Activated CD4-positive, alpha-beta T cell treated with anti-CD3 and anti-CD28 coated beads for 24 hours (primary cell): Measurements from ENCODE around the gene ZC3H7B.

ENCODE experiments used
- DNase-seq, 2 donors: peaks; one replicate each; pipeline ENCODE4 v3.0.0-alpha.2; 2020; ENCODE audit warnings: low read depth in 2 of 2

Gene ZC3H7B

GRCh38 chr22:41327124-41327523 lies 25.8 kb downstream of the ZC3H7B start:
- no peak for DNase-seq

GRCh38 chr22:41330169-41330568 lies 28.8 kb downstream of the ZC3H7B start:
- DNase-seq = no peak

- DNase-seq = no peak
Measured at GRCh38 chr22:41332217-41332939, 31.1 kb downstream of the ZC3H7B start.

- no peak for DNase-seq
Measured at GRCh38 chr22:41333806-41334205, 32.5 kb downstream of the ZC3H7B start.

- no peak for DNase-seq
Measured at GRCh38 chr22:41334215-41334614, 32.9 kb downstream of the ZC3H7B start.

GRCh38 chr22:41334951-41335635 lies 33.8 kb downstream of the ZC3H7B start:
- DNase-seq = no peak

DNA sequence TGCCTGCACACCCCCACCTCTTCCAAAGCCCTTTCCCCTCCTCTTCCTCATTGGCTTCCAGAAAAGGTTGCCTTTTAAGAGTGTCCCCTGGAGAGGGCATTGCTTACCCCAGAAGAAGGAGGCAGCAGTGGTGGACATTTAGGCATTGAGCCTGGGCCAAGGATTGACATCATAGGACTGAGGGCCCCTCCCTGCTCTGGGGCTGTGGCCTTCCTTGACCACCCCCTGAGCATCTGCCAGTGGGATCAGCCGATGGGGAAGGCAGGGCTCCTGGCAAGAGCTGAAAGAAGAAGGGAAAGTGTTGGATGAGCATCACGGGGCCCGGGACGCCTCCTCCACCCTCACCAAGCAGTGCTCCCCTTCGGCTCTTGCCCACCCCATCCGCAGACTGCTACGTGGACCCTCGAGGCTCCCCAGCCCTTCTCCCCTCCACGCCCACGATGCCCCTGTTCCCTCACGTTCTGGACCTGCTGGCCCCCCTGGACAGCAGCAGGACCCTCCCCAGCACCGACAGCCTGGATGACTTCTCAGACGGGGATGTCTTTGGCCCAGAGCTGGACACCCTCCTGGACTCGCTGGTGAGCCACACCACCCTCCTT lies 37.4 kb downstream of the ZC3H7B start:
- no peak for DNase-seq

DNA sequence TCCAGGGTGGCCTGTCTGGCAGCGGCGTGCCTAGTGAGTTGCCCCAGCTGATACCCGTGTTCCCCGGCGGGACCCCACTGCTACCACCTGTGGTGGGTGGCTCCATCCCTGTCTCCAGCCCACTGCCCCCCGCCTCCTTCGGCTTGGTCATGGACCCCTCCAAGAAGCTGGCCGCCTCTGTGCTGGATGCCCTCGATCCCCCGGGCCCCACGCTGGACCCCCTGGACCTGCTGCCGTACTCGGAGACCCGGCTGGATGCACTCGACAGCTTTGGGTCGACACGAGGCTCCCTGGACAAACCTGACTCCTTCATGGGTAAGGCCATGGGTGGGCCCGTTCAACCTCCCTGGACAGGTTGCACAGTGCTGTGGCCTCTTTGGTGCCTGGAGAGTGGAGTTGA lies 38.5 kb downstream of the ZC3H7B start:
- no peak for DNase-seq

DNA sequence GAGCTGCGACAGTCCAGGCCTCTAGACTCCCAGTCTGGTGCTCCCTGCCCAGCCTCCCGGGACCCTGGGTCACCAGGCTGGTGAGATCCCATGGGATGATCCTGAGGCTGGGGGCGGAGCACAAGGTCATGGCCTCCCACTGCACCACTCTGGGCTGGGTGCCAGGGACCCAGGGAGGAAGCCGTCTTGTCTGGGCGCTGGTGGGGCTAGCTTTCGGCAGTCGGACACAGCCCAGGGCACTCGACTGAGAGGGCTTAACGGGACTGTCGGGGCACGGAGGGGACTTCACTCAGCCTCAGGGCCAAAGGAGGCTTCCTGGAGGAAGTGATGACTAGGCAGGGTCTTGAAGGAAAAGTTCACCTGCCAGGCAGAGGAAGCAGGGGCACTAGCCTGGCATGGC lies 39.0 kb downstream of the ZC3H7B start:
- DNase-seq = no peak

DNA sequence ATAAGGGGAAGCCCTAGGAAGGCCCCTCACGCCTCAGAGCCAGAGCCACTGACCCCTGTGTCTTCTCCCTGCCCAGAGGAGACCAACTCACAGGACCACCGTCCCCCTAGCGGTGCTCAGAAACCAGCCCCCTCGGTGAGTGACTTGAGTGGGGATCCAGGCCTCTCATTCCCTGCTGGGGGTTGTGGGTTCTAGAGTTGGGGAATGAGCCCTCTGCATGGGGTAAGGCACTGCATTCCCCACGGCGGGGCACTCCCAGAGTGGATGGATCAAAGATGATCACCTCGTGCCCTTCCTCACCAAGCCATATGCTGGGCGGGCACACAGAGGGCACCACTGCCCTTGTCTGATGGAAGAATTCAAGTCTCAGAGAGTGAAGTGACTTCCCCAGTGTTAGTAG lies 39.7 kb downstream of the ZC3H7B start:
- DNase-seq = no peak

- DNase-seq = no peak
Measured at GRCh38 chr22:41341990-41342389, 40.7 kb downstream of the ZC3H7B start.

DNA sequence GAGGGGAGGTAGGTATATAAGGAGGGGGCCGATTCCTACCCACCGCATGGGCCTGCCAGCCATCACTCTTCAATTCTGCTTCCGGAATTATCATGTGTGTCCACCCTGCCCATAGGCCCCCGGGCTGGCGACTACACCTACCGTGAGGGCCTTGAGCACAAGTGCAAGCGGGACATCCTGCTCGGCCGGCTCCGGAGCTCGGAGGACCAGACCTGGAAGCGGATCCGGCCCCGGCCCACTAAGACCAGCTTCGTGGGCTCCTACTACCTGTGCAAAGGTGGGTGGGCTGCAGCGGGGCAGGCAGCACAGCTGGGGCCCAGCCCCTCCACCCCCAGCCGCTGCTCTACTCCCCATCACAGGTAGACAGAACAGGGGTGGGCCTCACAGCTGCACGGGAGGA lies 42.0 kb downstream of the ZC3H7B start:
- no peak for DNase-seq

- DNase-seq = no peak
Measured at GRCh38 chr22:41343717-41344116, 42.4 kb downstream of the ZC3H7B start.

DNA sequence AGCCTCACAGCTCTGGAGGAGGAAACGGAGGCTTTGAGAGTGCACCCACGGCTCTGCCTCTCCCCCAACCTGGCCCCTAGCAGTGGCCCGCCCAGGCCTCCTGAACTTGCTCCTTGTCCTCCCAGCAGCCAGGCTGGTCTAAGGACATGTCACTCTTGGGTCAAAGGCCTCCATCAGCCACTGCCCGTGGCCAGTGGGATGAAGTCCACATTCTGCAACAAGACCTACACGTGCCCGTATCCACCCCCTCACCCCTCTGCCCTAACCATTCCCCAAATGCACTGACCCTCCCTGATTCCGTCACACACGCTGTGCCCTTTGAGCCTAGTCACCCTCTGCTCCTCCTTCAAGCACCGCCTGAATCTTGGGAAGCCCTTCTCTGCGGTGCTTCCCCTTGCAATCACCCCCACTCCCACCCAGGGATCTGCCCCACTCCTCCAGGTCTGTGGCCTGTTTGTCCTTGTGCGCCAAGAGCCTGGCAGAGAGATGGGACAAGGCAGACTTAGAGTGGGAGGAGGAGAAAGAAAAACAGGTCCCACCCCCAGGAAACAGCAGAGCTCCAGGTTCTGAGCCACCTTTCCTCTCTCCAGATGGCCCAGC lies 43.0 kb downstream of the ZC3H7B start:
- DNase-seq = no peak

- DNase-seq = no peak
Measured at GRCh38 chr22:41345807-41346335, 44.5 kb downstream of the ZC3H7B start.

GRCh38 chr22:41347066-41347859 lies 45.9 kb downstream of the ZC3H7B start:
- no peak for DNase-seq

GRCh38 chr22:41348964-41349484 lies 47.7 kb downstream of the ZC3H7B start:
- DNase-seq = no peak

GRCh38 chr22:41350087-41350486 lies 48.8 kb downstream of the ZC3H7B start:
- DNase-seq = no peak

DNA sequence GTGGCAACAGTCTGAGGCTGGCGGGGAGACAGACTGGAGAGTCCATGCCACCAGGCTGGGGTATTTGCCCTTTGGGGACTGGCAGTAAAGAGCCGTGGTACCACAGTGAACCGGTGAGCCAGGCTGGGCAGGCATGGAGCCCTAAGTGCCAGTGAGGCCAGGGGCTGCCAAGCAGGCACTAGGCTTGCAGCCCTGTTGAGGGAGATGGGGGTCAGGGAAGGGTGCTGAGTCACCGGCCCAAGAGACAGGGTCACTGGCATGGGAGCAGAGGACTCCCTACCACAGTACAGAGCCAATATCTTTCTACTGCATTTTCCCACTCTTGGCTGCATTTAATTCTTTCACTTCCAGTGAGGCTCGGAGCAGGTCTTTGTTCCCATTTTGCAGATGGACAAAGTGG lies 49.7 kb downstream of the ZC3H7B start:
- no peak for DNase-seq

- DNase-seq = no peak
Measured at GRCh38 chr22:41352058-41352457, 50.7 kb downstream of the ZC3H7B start.

DNA sequence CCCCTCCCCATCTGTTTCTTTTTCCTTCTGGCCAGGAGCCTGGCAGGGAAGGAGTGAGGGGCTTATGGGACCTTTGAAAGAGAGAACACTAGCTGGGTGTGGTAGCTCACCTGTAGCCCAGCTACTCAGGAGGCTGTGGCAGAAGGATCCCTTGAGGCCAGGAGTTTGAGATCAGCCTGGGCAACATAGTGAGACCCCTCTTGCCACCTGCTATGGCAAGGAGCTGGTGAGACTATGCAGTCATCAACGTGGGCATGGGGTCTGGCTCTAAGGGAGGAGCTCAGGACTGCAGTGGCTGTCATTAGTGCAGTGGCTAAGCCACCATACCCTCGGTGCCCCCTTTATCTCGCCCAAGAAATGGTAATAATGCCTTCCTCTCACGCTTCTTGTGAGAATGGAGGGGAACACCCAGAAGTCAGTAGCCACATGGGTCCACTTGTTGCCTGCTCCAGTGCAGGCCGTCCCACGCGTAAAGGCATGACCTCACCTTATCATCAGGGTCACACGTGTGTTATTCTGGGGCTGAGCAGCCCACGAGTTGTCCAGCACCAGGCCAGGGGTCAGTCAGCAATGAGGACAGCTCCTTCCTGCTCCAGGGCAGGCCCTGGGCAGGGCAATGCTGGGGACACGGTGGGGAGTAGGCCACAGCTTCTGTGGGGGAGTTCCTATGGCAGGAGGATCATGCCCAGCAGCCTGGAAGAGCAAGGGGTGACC lies 52.7 kb downstream of the ZC3H7B start:
- DNase-seq = no peak
